Activated gamma-delta T cell treated with anti-CD3 and anti-CD28 coated beads, Interleukin-2, amount 50 U/mL, for 16 hours (primary cell): ENCODE measurements around the gene GTPBP1.

ENCODE experiments used
- DNase-seq: peaks from one replicate; pipeline ENCODE4 v3.0.0-alpha.2; 2020; ENCODE audit warnings: low read depth

The GTPBP1 gene

GRCh38 chr22:38705235-38706100 is at the start of gene GTPBP1:
Gene GTPBP1, plus strand, starts transcription at chr22:38705944. Its CDS starts 12 bp downstream, at chr22:38705956.
- peak; percentile 95 for DNase-seq

- DNase-seq: peak; percentile 78
These were observed 49.3 kb upstream of the GTPBP1 start, which contains the start of the genes CBY1 and FAM227A for GRCh38 chr22:38656256-38657044. Gene CBY1, plus strand, starts transcription at chr22:38656638. Its CDS starts 11,417 bp downstream, at chr22:38668055. Gene FAM227A, minus strand, starts transcription at chr22:38656392. Its CDS starts 6,224 bp downstream, at chr22:38650168.

- DNase-seq: no peak
These were observed 48.5 kb upstream of the GTPBP1 start for GRCh38 chr22:38657045-38657909.

- no peak for DNase-seq
These were observed 30.9 kb upstream of the GTPBP1 start for GRCh38 chr22:38674888-38675287.

GRCh38 chr22:38675833-38676232 is 29.9 kb upstream of the GTPBP1 start:
- DNase-seq: no peak

GRCh38 chr22:38681582-38682335 is 24.0 kb upstream of the GTPBP1 start, which contains the start of gene TOMM22:
Gene TOMM22, plus strand, starts transcription at chr22:38681957. Its CDS starts 22 bp downstream, at chr22:38681979.
- DNase-seq: peak; percentile 78

- DNase-seq: no peak
These were observed 20.8 kb upstream of the GTPBP1 start for GRCh38 chr22:38684895-38685294.

- no peak for DNase-seq
These were observed 20.0 kb upstream of the GTPBP1 start for GRCh38 chr22:38685761-38686160.

- DNase-seq: no peak
These were observed 16.1 kb upstream of the GTPBP1 start for GRCh38 chr22:38689651-38690050.

GRCh38 chr22:38694049-38694448 is 11.7 kb upstream of the GTPBP1 start:
- DNase-seq: no peak

- no peak for DNase-seq
These were observed 10.8 kb upstream of the GTPBP1 start for GRCh38 chr22:38694940-38695339.

GRCh38 chr22:38696606-38697424 is 8.9 kb upstream of the GTPBP1 start:
- DNase-seq: no peak

- no peak for DNase-seq
These were observed 8.2 kb upstream of the GTPBP1 start for GRCh38 chr22:38697425-38698089.

GRCh38 chr22:38698407-38699094 is 7.2 kb upstream of the GTPBP1 start:
- no peak for DNase-seq

- no peak for DNase-seq
These were observed 6.6 kb upstream of the GTPBP1 start for GRCh38 chr22:38699143-38699542.

GRCh38 chr22:38699784-38700183 is 6.0 kb upstream of the GTPBP1 start:
- DNase-seq: no peak

GRCh38 chr22:38700270-38700788 is 5.4 kb upstream of the GTPBP1 start:
- no peak for DNase-seq

- peak; percentile 95 for DNase-seq
These were observed 4.7 kb upstream of the GTPBP1 start, which contains the start of gene JOSD1 for GRCh38 chr22:38700789-38701628. Gene JOSD1, minus strand, starts transcription at chr22:38700943. Its CDS starts 956 bp downstream, at chr22:38699987.
